Central memory CD8-positive, alpha-beta T cell (primary cell): ENCODE data around the gene APOBEC3H.
A peak's percentile ranks its signal among the peaks of the same experiment; 100 is the strongest.

Experiments
- ATAC-seq: fragments of 150-1000 bp; cut with Tn5 transposase; replicated peaks from 2 replicates; pipeline ENCODE4 v1.10.0; 2022; ENCODE audit warnings: mild to moderate bottlenecking, moderate FRiP score, moderate number of reproducible peaks; ENCODE audit not compliant: poor library complexity, severe bottlenecking; ENCODE audit errors: extremely low read depth
- DNase-seq, 2 donors: peaks; one replicate each; pipeline ENCODE4 v3.0.0; 2021; ENCODE audit warnings: low spot score in 2 of 2
- H3K27ac Mint-ChIP-seq: one replicate; pipeline ENCODE4 v1.8.0; 2022; ENCODE audit warnings: low read depth, mild to moderate bottlenecking, moderate library complexity, mixed read lengths
- H3K27me3 Mint-ChIP-seq: one replicate; pipeline ENCODE4 v1.8.0; 2022; ENCODE audit warnings: mixed read lengths
- H3K36me3 Mint-ChIP-seq: one replicate; pipeline ENCODE4 v1.8.0; 2022; ENCODE audit warnings: mild to moderate bottlenecking, moderate library complexity, mixed read lengths; ENCODE audit not compliant: insufficient read depth
- H3K4me1 Mint-ChIP-seq: one replicate; pipeline ENCODE4 v1.8.0; 2022; ENCODE audit warnings: mixed read lengths
- H3K4me3 Mint-ChIP-seq: one replicate; pipeline ENCODE4 v1.8.0; 2022; ENCODE audit warnings: mild to moderate bottlenecking, moderate library complexity, mixed read lengths
- H3K9me3 Mint-ChIP-seq: one replicate; pipeline ENCODE4 v1.8.0; 2022; ENCODE audit warnings: mixed read lengths

The APOBEC3H gene

GRCh38 chr22:39123751-39124581 is 26.9 kb downstream of the APOBEC3H start:
- peak overlapping the region; percentile 70 for H3K27ac Mint-ChIP-seq
- DNase-seq (no peak), ATAC-seq (no peak)
- no peak overlapping the region for H3K4me3 Mint-ChIP-seq
- peaks cover 15% of the 10 kb centered on the region for H3K4me1 Mint-ChIP-seq
- no peaks in the 10 kb centered on the region for H3K27me3 Mint-ChIP-seq
- peaks cover 3% of the 10 kb centered on the region for H3K36me3 Mint-ChIP-seq
- no peaks in the 10 kb centered on the region for H3K9me3 Mint-ChIP-seq

- Mint-ChIP-seq H3K9me3 (no peaks in the 10 kb centered on the region), H3K36me3 (peaks cover 2% of the 10 kb centered on the region), H3K27ac (no peak overlapping the region), H3K4me3 (no peak overlapping the region), H3K27me3 (no peaks in the 10 kb centered on the region), H3K4me1 (peaks cover 14% of the 10 kb centered on the region)
- DNase-seq: no peak
- no peak for ATAC-seq
Observed at GRCh38 chr22:39125622-39126021, 28.6 kb downstream of the APOBEC3H start.

GRCh38 chr22:39128508-39128907 is 31.5 kb downstream of the APOBEC3H start:
- peaks cover 9% of the 10 kb centered on the region for H3K36me3 Mint-ChIP-seq
- DNase-seq (no peak), ATAC-seq (no peak)
- H3K4me1 Mint-ChIP-seq: peaks cover 10% of the 10 kb centered on the region
- no peaks in the 10 kb centered on the region for H3K27me3 Mint-ChIP-seq
- no peak overlapping the region for H3K4me3 Mint-ChIP-seq
- H3K27ac Mint-ChIP-seq: no peak overlapping the region
- H3K9me3 Mint-ChIP-seq: no peaks in the 10 kb centered on the region

GRCh38 chr22:39129081-39129480 is 32.0 kb downstream of the APOBEC3H start:
- ATAC-seq (no peak), DNase-seq (no peak)
- no peak overlapping the region for H3K4me3 Mint-ChIP-seq
- H3K27me3 Mint-ChIP-seq: no peaks in the 10 kb centered on the region
- H3K4me1 Mint-ChIP-seq: peaks cover 10% of the 10 kb centered on the region
- H3K27ac Mint-ChIP-seq: peak overlapping the region; percentile 26
- H3K9me3 Mint-ChIP-seq: no peaks in the 10 kb centered on the region
- peaks cover 9% of the 10 kb centered on the region for H3K36me3 Mint-ChIP-seq

GRCh38 chr22:39129746-39130145 is 32.7 kb downstream of the APOBEC3H start:
- H3K9me3 Mint-ChIP-seq: no peaks in the 10 kb centered on the region
- no peak for ATAC-seq
- no peaks in the 10 kb centered on the region for H3K27me3 Mint-ChIP-seq
- no peak overlapping the region for H3K27ac Mint-ChIP-seq
- peaks cover 10% of the 10 kb centered on the region for H3K4me1 Mint-ChIP-seq
- peaks cover 9% of the 10 kb centered on the region for H3K36me3 Mint-ChIP-seq
- H3K4me3 Mint-ChIP-seq: no peak overlapping the region
- no peak for DNase-seq

GRCh38 chr22:39130152-39130704 is 33.2 kb downstream of the APOBEC3H start:
- Mint-ChIP-seq H3K4me3 (no peak overlapping the region), H3K4me1 (peaks cover 10% of the 10 kb centered on the region), H3K36me3 (peaks cover 9% of the 10 kb centered on the region), H3K9me3 (no peaks in the 10 kb centered on the region), H3K27me3 (no peaks in the 10 kb centered on the region), H3K27ac (no peak overlapping the region)
- DNase-seq (no peak), ATAC-seq (no peak)

- H3K4me1 Mint-ChIP-seq: peaks cover 10% of the 10 kb centered on the region
- no peak overlapping the region for H3K4me3 Mint-ChIP-seq
- H3K36me3 Mint-ChIP-seq: peaks cover 11% of the 10 kb centered on the region
- no peaks in the 10 kb centered on the region for H3K9me3 Mint-ChIP-seq
- H3K27me3 Mint-ChIP-seq: no peaks in the 10 kb centered on the region
- ATAC-seq (no peak), DNase-seq (no peak)
- H3K27ac Mint-ChIP-seq: no peak overlapping the region
Observed at GRCh38 chr22:39130892-39131855, 34.1 kb downstream of the APOBEC3H start.

GRCh38 chr22:39132281-39132680 is 35.2 kb downstream of the APOBEC3H start:
- H3K9me3 Mint-ChIP-seq: no peaks in the 10 kb centered on the region
- no peak overlapping the region for H3K4me3 Mint-ChIP-seq
- H3K27ac Mint-ChIP-seq: no peak overlapping the region
- ATAC-seq: no peak
- no peak for DNase-seq
- peaks cover 10% of the 10 kb centered on the region for H3K4me1 Mint-ChIP-seq
- H3K36me3 Mint-ChIP-seq: peaks cover 16% of the 10 kb centered on the region
- H3K27me3 Mint-ChIP-seq: no peaks in the 10 kb centered on the region

- H3K4me1 Mint-ChIP-seq: peaks cover 10% of the 10 kb centered on the region
- H3K27ac Mint-ChIP-seq: no peak overlapping the region
- no peaks in the 10 kb centered on the region for H3K27me3 Mint-ChIP-seq
- H3K9me3 Mint-ChIP-seq: no peaks in the 10 kb centered on the region
- no peak for ATAC-seq
- no peak overlapping the region for H3K4me3 Mint-ChIP-seq
- H3K36me3 Mint-ChIP-seq: peaks cover 16% of the 10 kb centered on the region
- DNase-seq: no peak
Observed at GRCh38 chr22:39132871-39133524, 36.0 kb downstream of the APOBEC3H start.

GRCh38 chr22:39133871-39134270 is 36.8 kb downstream of the APOBEC3H start:
- Mint-ChIP-seq H3K36me3 (peaks cover 16% of the 10 kb centered on the region), H3K27ac (peak overlapping the region; percentile 46), H3K9me3 (no peaks in the 10 kb centered on the region), H3K27me3 (no peaks in the 10 kb centered on the region), H3K4me1 (peaks cover 7% of the 10 kb centered on the region), H3K4me3 (no peak overlapping the region)
- ATAC-seq: no peak
- no peak for DNase-seq

GRCh38 chr22:39134366-39135091 is 37.5 kb downstream of the APOBEC3H start:
- ATAC-seq: no peak
- no peaks in the 10 kb centered on the region for H3K27me3 Mint-ChIP-seq
- peaks cover 16% of the 10 kb centered on the region for H3K36me3 Mint-ChIP-seq
- no peaks in the 10 kb centered on the region for H3K9me3 Mint-ChIP-seq
- peak overlapping the region; percentile 46 for H3K27ac Mint-ChIP-seq
- peaks cover 5% of the 10 kb centered on the region for H3K4me1 Mint-ChIP-seq
- DNase-seq: no peak
- no peak overlapping the region for H3K4me3 Mint-ChIP-seq
